Astrocyte (in vitro differentiated cells and primary cell): ENCODE measurements around the gene SLC2A13. TPM values are rescaled to one million over a fixed set of nuclear protein-coding genes. Genes with fewer than 3 reads are reported as not detected.

Source experiments
- DNase-seq: peaks from one replicate; pipeline ENCODE4 v3.0.0-alpha.2; 2010; ENCODE audit warnings: low read depth
- FAIRE-seq: peaks from 2 replicates; lab custom pipeline; 2011; peaks lifted over from hg19 to GRCh38; lab: Jason Lieb, UNC
- H2AFZ ChIP-seq: 2 replicates; pipeline ENCODE4 v1.6.0; 2012; ENCODE audit warnings: low read depth, low read length, inconsistent platforms
- H3K27ac ChIP-seq: 2 replicates; pipeline ENCODE4 v1.5.1; 2011; ENCODE audit warnings: low read depth, low read length, inconsistent platforms
- H3K27me3 ChIP-seq: 2 replicates; pipeline ENCODE4 v1.6.0; 2011; ENCODE audit warnings: low read length, inconsistent platforms; ENCODE audit not compliant: insufficient read depth
- H3K36me3 ChIP-seq: 2 replicates; pipeline ENCODE4 v1.5.1; 2011; ENCODE audit warnings: low read length, inconsistent platforms; ENCODE audit not compliant: insufficient read depth
- H3K4me1 ChIP-seq: 2 replicates; pipeline ENCODE4 v1.5.1; 2011; ENCODE audit warnings: low read length, inconsistent platforms; ENCODE audit not compliant: insufficient read depth
- H3K4me2 ChIP-seq: 2 replicates; pipeline ENCODE4 v1.6.0; 2012; ENCODE audit warnings: low read length, inconsistent platforms
- H3K4me3 ChIP-seq: 2 replicates; pipeline ENCODE4 v1.5.1; 2011; ENCODE audit warnings: low read depth, mild to moderate bottlenecking, low read length, inconsistent platforms; ENCODE audit not compliant: insufficient read depth
- H3K79me2 ChIP-seq: 2 replicates; pipeline ENCODE4 v1.6.0; 2012; ENCODE audit warnings: mild to moderate bottlenecking, low read length, inconsistent platforms; ENCODE audit not compliant: insufficient read depth
- H3K9ac ChIP-seq: 2 replicates; pipeline ENCODE4 v1.6.0; 2012; ENCODE audit warnings: mild to moderate bottlenecking, low read length, inconsistent platforms
- H3K9me3 ChIP-seq: 2 replicates; pipeline ENCODE4 v1.5.1; 2012; ENCODE audit warnings: low read depth, mild to moderate bottlenecking, low read length, inconsistent platforms; ENCODE audit not compliant: insufficient read depth
- H4K20me1 ChIP-seq: 2 replicates; pipeline ENCODE4 v1.6.0; 2012; ENCODE audit warnings: low read length, inconsistent platforms; ENCODE audit not compliant: insufficient read depth
- H3K27ac Mint-ChIP-seq: one replicate; pipeline ENCODE4 v1.8.0; 2021; ENCODE audit warnings: mild to moderate bottlenecking, mixed read lengths; ENCODE audit not compliant: unreplicated experiment
- H3K27me3 Mint-ChIP-seq: one replicate; pipeline ENCODE4 v1.8.0; 2021; ENCODE audit warnings: low read depth, mixed read lengths; ENCODE audit not compliant: unreplicated experiment
- H3K36me3 Mint-ChIP-seq: one replicate; pipeline ENCODE4 v1.8.0; 2021; ENCODE audit warnings: low read depth, mixed read lengths; ENCODE audit not compliant: unreplicated experiment
- H3K4me1 Mint-ChIP-seq: one replicate; pipeline ENCODE4 v1.8.0; 2021; ENCODE audit warnings: low read depth, mixed read lengths; ENCODE audit not compliant: unreplicated experiment
- H3K4me3 Mint-ChIP-seq: one replicate; pipeline ENCODE4 v1.8.0; 2021; ENCODE audit warnings: mild to moderate bottlenecking, moderate library complexity, mixed read lengths; ENCODE audit not compliant: unreplicated experiment
- H3K9me3 Mint-ChIP-seq: one replicate; pipeline ENCODE4 v1.8.0; 2021; ENCODE audit warnings: mild to moderate bottlenecking, mixed read lengths; ENCODE audit not compliant: unreplicated experiment
- EZH2 ChIP-seq: IDR thresholded peaks from 2 replicates; pipeline ENCODE4 v1.6.1; 2012; ENCODE audit warnings: mild to moderate bottlenecking, low read length, inconsistent platforms; ENCODE audit not compliant: insufficient read depth
- total RNA-seq: library from RNA; stranded (reverse); gene quantifications from 2 replicates; pipeline ENCODE4 v1.2.1, GENCODE V29; 2021
- TF ChIP-seq, protein P1 (sequence below): IDR thresholded peaks from 2 replicates; pipeline ENCODE4 v1.5.1; 2011; ENCODE audit warnings: low read depth, mild to moderate bottlenecking, inconsistent platforms, low read length, moderate library complexity; ENCODE audit not compliant: insufficient read depth

SLC2A13 gene
- total RNA-seq, 1 donor from 2014 or later: 10.2 TPM

DNA sequence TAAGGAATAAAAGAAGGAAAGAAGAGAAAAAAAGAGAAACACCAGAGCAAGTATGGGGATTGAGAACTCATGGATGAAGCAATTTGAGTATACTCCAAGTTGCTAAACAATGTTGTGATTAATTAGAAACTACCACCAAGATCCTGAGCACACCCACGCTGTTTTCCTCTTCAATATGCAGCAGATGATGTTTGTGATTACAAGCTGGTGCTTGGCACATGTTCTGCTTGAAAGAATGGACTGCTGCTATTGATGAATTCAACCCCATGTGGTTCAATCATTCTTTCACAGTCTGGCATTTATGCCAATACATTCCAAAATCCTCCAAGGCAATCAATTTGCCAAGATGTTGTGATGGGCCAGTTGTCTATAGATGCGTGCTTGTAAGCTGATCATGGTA is 146.8 kb downstream of the SLC2A13 start:
- H4K20me1 ChIP-seq: no peaks in the 10 kb centered on the region
- DNase-seq: no peak
- H3K36me3 ChIP-seq: no peaks in the 10 kb centered on the region
- H3K79me2 ChIP-seq: no peaks in the 10 kb centered on the region
- no peak overlapping the region for H3K4me3 Mint-ChIP-seq
- no peak overlapping the region for H3K4me3 ChIP-seq
- TF ChIP-seq, protein P1, sequence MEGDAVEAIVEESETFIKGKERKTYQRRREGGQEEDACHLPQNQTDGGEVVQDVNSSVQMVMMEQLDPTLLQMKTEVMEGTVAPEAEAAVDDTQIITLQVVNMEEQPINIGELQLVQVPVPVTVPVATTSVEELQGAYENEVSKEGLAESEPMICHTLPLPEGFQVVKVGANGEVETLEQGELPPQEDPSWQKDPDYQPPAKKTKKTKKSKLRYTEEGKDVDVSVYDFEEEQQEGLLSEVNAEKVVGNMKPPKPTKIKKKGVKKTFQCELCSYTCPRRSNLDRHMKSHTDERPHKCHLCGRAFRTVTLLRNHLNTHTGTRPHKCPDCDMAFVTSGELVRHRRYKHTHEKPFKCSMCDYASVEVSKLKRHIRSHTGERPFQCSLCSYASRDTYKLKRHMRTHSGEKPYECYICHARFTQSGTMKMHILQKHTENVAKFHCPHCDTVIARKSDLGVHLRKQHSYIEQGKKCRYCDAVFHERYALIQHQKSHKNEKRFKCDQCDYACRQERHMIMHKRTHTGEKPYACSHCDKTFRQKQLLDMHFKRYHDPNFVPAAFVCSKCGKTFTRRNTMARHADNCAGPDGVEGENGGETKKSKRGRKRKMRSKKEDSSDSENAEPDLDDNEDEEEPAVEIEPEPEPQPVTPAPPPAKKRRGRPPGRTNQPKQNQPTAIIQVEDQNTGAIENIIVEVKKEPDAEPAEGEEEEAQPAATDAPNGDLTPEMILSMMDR: no peak
- TF ChIP-seq EZH2: no peak
- no peak overlapping the region for H3K27ac Mint-ChIP-seq
- no peak overlapping the region for H3K4me2 ChIP-seq
- no peaks in the 10 kb centered on the region for H3K9me3 Mint-ChIP-seq
- no peak overlapping the region for H3K27ac ChIP-seq
- no peaks in the 10 kb centered on the region for H3K27me3 ChIP-seq
- no peak for FAIRE-seq
- no peak overlapping the region for H3K9ac ChIP-seq
- H3K36me3 Mint-ChIP-seq: no peaks in the 10 kb centered on the region
- no peaks in the 10 kb centered on the region for H3K4me1 Mint-ChIP-seq
- no peaks in the 10 kb centered on the region for H3K9me3 ChIP-seq
- H3K27me3 Mint-ChIP-seq: no peaks in the 10 kb centered on the region
- no peak overlapping the region for H2AFZ ChIP-seq
- H3K4me1 ChIP-seq: no peaks in the 10 kb centered on the region

DNA sequence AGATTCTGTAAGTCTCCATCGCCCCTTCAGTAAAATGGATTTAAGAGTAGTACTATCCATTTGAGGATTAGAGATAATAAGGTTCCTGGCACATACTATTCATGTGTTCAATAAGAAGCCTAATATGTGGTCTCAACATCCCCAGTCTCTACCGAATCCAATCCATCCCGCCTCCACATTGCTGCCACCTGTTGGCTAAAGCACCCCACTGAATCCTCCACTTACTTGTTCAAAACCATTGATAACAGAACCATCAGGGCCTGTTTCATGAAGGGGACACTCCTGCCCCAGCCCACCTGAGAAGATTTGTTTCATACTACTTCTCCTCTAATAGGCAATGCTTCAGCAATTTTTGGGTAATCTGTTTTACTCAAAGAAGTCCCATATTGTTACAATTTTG is 147.5 kb downstream of the SLC2A13 start:
- no peak overlapping the region for H3K4me3 ChIP-seq
- FAIRE-seq: no peak

DNA sequence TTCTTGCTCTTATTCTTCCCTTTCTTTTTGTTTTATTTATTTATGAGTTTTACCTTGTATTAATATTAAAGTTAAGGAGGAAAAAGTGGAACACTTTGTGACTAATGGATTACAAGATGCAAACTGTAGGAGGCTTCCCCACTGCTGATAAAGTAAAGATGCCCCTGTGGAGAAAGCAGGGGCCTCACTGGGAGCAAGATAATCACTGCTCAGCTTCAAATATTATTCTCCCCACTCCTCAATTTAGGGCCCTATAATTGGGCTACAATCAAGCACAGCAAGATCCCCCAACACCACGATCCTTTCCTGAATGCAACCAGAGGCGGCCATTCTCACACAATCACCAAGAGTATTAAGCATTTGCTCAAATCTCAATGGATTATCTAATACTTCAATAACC is 149.2 kb downstream of the SLC2A13 start:
- no peaks in the 10 kb centered on the region for H4K20me1 ChIP-seq
- H3K27ac Mint-ChIP-seq: no peak overlapping the region

More for the DNA sequence above, 147.5 kb downstream of the SLC2A13 start:
- Mint-ChIP-seq H3K27ac (no peak overlapping the region), H3K27me3 (no peaks in the 10 kb centered on the region), H3K9me3 (no peaks in the 10 kb centered on the region), H3K36me3 (no peaks in the 10 kb centered on the region), H3K4me1 (no peaks in the 10 kb centered on the region), H3K4me3 (no peak overlapping the region)
- Histone ChIP-seq H3K4me1 (no peaks in the 10 kb centered on the region), H3K9me3 (no peaks in the 10 kb centered on the region), H3K36me3 (no peaks in the 10 kb centered on the region), H3K27ac (no peak overlapping the region), H2AFZ (no peak overlapping the region), H3K27me3 (no peaks in the 10 kb centered on the region), H4K20me1 (no peaks in the 10 kb centered on the region), H3K79me2 (no peaks in the 10 kb centered on the region), H3K4me2 (no peak overlapping the region), H3K9ac (no peak overlapping the region)
- no peak for DNase-seq
- no peak for TF ChIP-seq EZH2
- TF ChIP-seq, protein P1: no peak

More for the DNA sequence above, 149.2 kb downstream of the SLC2A13 start:
- Mint-ChIP-seq H3K9me3 (no peaks in the 10 kb centered on the region), H3K4me1 (no peaks in the 10 kb centered on the region), H3K4me3 (no peak overlapping the region), H3K36me3 (no peaks in the 10 kb centered on the region), H3K27me3 (no peaks in the 10 kb centered on the region)
- Histone ChIP-seq H3K27ac (no peak overlapping the region), H3K4me3 (no peak overlapping the region), H3K4me1 (no peaks in the 10 kb centered on the region), H3K9me3 (no peaks in the 10 kb centered on the region), H2AFZ (no peak overlapping the region), H3K27me3 (no peaks in the 10 kb centered on the region), H3K79me2 (no peaks in the 10 kb centered on the region), H3K36me3 (no peaks in the 10 kb centered on the region), H3K9ac (no peak overlapping the region), H3K4me2 (no peak overlapping the region)
- DNase-seq (no peak), FAIRE-seq (no peak)
- TF ChIP-seq, protein P1: no peak
- TF ChIP-seq EZH2: no peak
